ENCODE results near the gene HDAC2. TPM values are rescaled to one million over a fixed set of nuclear protein-coding genes. Genes with fewer than 3 reads are reported as not detected.
"Not testable (repeated sequence)": the region's sequence is repeated elsewhere in the genome, so short reads cannot be mapped to it uniquely, and the experiment has no call there.

Gene HDAC2
- total RNA-seq, 1 experiment from 2014 or later = 206 TPM

- Histone ChIP-seq H3K27me3 (ENCODE audit: control insufficient read depth, insufficient read depth, low read length) (no peaks in the 10 kb centered on the region), H3K36me3 (ENCODE audit: control insufficient read depth, insufficient read depth, low read length) (no peaks in the 10 kb centered on the region), H3K4me1 (ENCODE audit: control insufficient read depth, insufficient read depth, low read length) (0 out of 2 replicates have a peak, but pooled peaks cover 2% of the 10 kb centered on the region), H3K4me3 (ENCODE audit: low read depth in 2 of 2, low read length in 2 of 2) (no peak overlapping the region), H3K9me3 (ENCODE audit: control insufficient read depth, insufficient read depth, low read depth, low read length) (no peaks in the 10 kb centered on the region), H3K27ac (ENCODE audit: low read length) (no peak overlapping the region)
- intact Hi-C loops (cut with micrococcal nuclease; ENCODE audit: unreplicated experiment) (no loop called here), in situ Hi-C loops (cut with HindIII; ENCODE audit: low pct_unique_long_range_greater_than_20kb, low sequenced_read_pairs) (no loop called here)
- TF ChIP-seq POLR2AphosphoS5 (IDR thresholded peaks at IDR 0.05; ENCODE audit: low read depth, low read length) (no peak), SIN3A (IDR thresholded peaks at IDR 0.05; ENCODE audit: borderline replicate concordance, insufficient read depth, low read depth, low read length) (no peak), CTCF (IDR thresholded peaks at IDR 0.05) (no peak), TCF7L2 (IDR thresholded peaks at IDR 0.05; ENCODE audit: low read depth, low read length) (no peak)
- TF ChIP-seq, protein P1, sequence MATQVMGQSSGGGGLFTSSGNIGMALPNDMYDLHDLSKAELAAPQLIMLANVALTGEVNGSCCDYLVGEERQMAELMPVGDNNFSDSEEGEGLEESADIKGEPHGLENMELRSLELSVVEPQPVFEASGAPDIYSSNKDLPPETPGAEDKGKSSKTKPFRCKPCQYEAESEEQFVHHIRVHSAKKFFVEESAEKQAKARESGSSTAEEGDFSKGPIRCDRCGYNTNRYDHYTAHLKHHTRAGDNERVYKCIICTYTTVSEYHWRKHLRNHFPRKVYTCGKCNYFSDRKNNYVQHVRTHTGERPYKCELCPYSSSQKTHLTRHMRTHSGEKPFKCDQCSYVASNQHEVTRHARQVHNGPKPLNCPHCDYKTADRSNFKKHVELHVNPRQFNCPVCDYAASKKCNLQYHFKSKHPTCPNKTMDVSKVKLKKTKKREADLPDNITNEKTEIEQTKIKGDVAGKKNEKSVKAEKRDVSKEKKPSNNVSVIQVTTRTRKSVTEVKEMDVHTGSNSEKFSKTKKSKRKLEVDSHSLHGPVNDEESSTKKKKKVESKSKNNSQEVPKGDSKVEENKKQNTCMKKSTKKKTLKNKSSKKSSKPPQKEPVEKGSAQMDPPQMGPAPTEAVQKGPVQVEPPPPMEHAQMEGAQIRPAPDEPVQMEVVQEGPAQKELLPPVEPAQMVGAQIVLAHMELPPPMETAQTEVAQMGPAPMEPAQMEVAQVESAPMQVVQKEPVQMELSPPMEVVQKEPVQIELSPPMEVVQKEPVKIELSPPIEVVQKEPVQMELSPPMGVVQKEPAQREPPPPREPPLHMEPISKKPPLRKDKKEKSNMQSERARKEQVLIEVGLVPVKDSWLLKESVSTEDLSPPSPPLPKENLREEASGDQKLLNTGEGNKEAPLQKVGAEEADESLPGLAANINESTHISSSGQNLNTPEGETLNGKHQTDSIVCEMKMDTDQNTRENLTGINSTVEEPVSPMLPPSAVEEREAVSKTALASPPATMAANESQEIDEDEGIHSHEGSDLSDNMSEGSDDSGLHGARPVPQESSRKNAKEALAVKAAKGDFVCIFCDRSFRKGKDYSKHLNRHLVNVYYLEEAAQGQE (IDR thresholded peaks at IDR 0.05; ENCODE audit: insufficient read depth in 1 of 2, low read depth in 2 of 2, low read length in 1 of 2) = no peak
- BruUV-seq (replicated peaks) = no TSS peak
- DNase-seq (ENCODE audit: low read depth, low spot score) = no peak
- no peak for ATAC-seq
- ChIA-PET CTCF (no interaction called here), POLR2A (no interaction called here)
These were observed 18.7 kb upstream of the HDAC2 start for GRCh38 chr6:113989675-113990074.

- H3K4me3 ChIP-seq (ENCODE audit: low read depth in 2 of 2, low read length in 2 of 2); ATAC-seq; BruUV-seq (replicated peaks); H3K36me3 ChIP-seq (ENCODE audit: control insufficient read depth, insufficient read depth, low read length); in situ Hi-C loops (cut with HindIII; ENCODE audit: low pct_unique_long_range_greater_than_20kb, low sequenced_read_pairs); intact Hi-C loops (cut with micrococcal nuclease; ENCODE audit: unreplicated experiment); H3K27me3 ChIP-seq (ENCODE audit: control insufficient read depth, insufficient read depth, low read length); H3K27ac ChIP-seq (ENCODE audit: low read length); POLR2A ChIA-PET; DNase-seq (ENCODE audit: low read depth, low spot score); CTCF ChIA-PET; H3K9me3 ChIP-seq (ENCODE audit: control insufficient read depth, insufficient read depth, low read depth, low read length); H3K4me1 ChIP-seq (ENCODE audit: control insufficient read depth, insufficient read depth, low read length): not testable (repeated sequence)
These were observed 11.7 kb upstream of the HDAC2 start for GRCh38 chr6:113982675-113983074.

DNA sequence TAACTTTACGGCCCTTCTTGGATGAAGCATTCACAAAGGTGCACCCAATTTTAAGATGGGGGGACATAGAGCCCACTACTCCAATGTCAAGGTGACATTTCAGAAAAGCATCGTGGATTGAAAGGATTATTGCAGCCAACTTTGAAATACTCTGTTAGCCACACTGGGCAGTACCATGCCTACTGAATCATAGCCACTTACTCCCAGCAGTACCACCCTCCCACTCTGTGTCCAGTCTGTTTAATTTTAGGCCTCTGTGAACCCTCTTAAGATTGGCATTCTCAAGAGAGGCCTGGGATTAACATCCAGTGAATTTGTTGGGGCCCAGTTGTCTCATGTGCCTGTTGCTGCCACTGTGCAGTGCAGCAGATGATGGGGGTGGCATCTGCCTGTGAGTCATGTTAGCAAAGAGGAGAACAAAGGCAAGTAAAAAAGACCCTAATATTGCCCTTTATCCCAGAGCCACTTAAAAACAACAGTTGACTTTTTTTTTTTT lies 11.2 kb upstream of the HDAC2 start:
- CTCF ChIA-PET = interaction anchor here (0.7 kb wide), 1 partner anchor 214 kb away, joined by 6 read pairs; no protein-coding TSS in a partner anchor
- Histone ChIP-seq H3K4me1 (ENCODE audit: control insufficient read depth, insufficient read depth, low read length) (no peaks in the 10 kb centered on the region), H3K27me3 (ENCODE audit: control insufficient read depth, insufficient read depth, low read length) (no peaks in the 10 kb centered on the region), H3K9me3 (ENCODE audit: control insufficient read depth, insufficient read depth, low read depth, low read length) (no peaks in the 10 kb centered on the region), H3K27ac (ENCODE audit: low read length) (no peak overlapping the region), H3K4me3 (ENCODE audit: low read depth in 2 of 2, low read length in 2 of 2) (no peak overlapping the region), H3K36me3 (ENCODE audit: control insufficient read depth, insufficient read depth, low read length) (no peaks in the 10 kb centered on the region)
- no peak for DNase-seq (ENCODE audit: low read depth, low spot score)
- BruUV-seq (replicated peaks) = no TSS peak
- ATAC-seq = no peak
- POLR2A ChIA-PET = no interaction called here
- in situ Hi-C loops (cut with HindIII; ENCODE audit: low pct_unique_long_range_greater_than_20kb, low sequenced_read_pairs) (no loop called here), intact Hi-C loops (cut with micrococcal nuclease; ENCODE audit: unreplicated experiment) (no loop called here)
- TF ChIP-seq POLR2AphosphoS5 (IDR thresholded peaks at IDR 0.05; ENCODE audit: low read depth, low read length) (no peak), TCF7L2 (IDR thresholded peaks at IDR 0.05; ENCODE audit: low read depth, low read length) (no peak), SIN3A (IDR thresholded peaks at IDR 0.05; ENCODE audit: borderline replicate concordance, insufficient read depth, low read depth, low read length) (no peak), CTCF (IDR thresholded peaks at IDR 0.05) (no peak)
- TF ChIP-seq, protein P1 (IDR thresholded peaks at IDR 0.05; ENCODE audit: insufficient read depth in 1 of 2, low read depth in 2 of 2, low read length in 1 of 2) = no peak
